Activated CD8-positive, alpha-beta memory T cell treated with anti-CD3 and anti-CD28 coated beads for 1 hour (primary cell): ENCODE measurements around the gene ATOH1.

Source experiments
- DNase-seq, 2 donors: peaks; one replicate each; pipeline ENCODE4 v3.0.0-alpha.2; 2020; ENCODE audit warnings: low read depth in 1 of 2; ENCODE audit errors: extremely low read depth in 1 of 2

ATOH1 gene

GRCh38 chr4:93834249-93835066 is 5.9 kb downstream of the ATOH1 start:
- no peak for DNase-seq

- no peak for DNase-seq
These were observed 7.4 kb downstream of the ATOH1 start for GRCh38 chr4:93835929-93836328.

- no peak for DNase-seq
These were observed 11.2 kb downstream of the ATOH1 start for GRCh38 chr4:93839704-93840103.

GRCh38 chr4:93841803-93842345 is 13.3 kb downstream of the ATOH1 start:
- DNase-seq: no peak

GRCh38 chr4:93842601-93843252 is 14.2 kb downstream of the ATOH1 start:
- DNase-seq: no peak

- DNase-seq: no peak
These were observed 15.2 kb downstream of the ATOH1 start for GRCh38 chr4:93843772-93844171.

- no peak for DNase-seq
These were observed 24.1 kb downstream of the ATOH1 start for GRCh38 chr4:93852680-93853079.

- no peak for DNase-seq
These were observed 27.4 kb downstream of the ATOH1 start for GRCh38 chr4:93855926-93856325.

- no peak for DNase-seq
These were observed 37.1 kb downstream of the ATOH1 start for GRCh38 chr4:93865650-93866049.

GRCh38 chr4:93867416-93868001 is 39.0 kb downstream of the ATOH1 start:
- DNase-seq: no peak

- DNase-seq: no peak
These were observed 42.4 kb downstream of the ATOH1 start for GRCh38 chr4:93870876-93871458.

- DNase-seq: no peak
These were observed 48.2 kb downstream of the ATOH1 start for GRCh38 chr4:93876754-93877153.

GRCh38 chr4:93878566-93878965 is 50.0 kb downstream of the ATOH1 start:
- no peak for DNase-seq

GRCh38 chr4:93879919-93880318 is 51.4 kb downstream of the ATOH1 start:
- DNase-seq: no peak
